GM12891 (cell line): ENCODE data around the gene S100PBP.

Source experiments
- DNase-seq: peaks from one replicate; pipeline ENCODE4 v3.0.0; 2011; ENCODE audit warnings: low spot score; ENCODE audit not compliant: insufficient read length
- FAIRE-seq: peaks from 2 replicates; lab custom pipeline; 2011; peaks lifted over from hg19 to GRCh38; lab: Jason Lieb, UNC
- PAX5 ChIP-seq: IDR thresholded peaks from 2 replicates; pipeline ENCODE4 v1.6.1; 2011; ENCODE audit warnings: low read length, moderate library complexity, mild to moderate bottlenecking; ENCODE audit not compliant: insufficient read depth, severe bottlenecking
- POLR2A ChIP-seq: IDR thresholded peaks from 2 replicates; pipeline ENCODE4 v1.6.1; 2011; ENCODE audit warnings: low read depth, low read length, control low read depth
- POLR2AphosphoS5 ChIP-seq: IDR thresholded peaks from 2 replicates; pipeline ENCODE4 v1.6.1; 2011; ENCODE audit warnings: low read depth, low read length, control low read depth
- POU2F2 ChIP-seq: IDR thresholded peaks from 2 replicates; pipeline ENCODE4 v1.6.1; 2011; ENCODE audit warnings: low read depth, mild to moderate bottlenecking, control low read depth, low read length, moderate library complexity
- SPI1 ChIP-seq: IDR thresholded peaks from 2 replicates; pipeline ENCODE4 v1.6.1; 2011; ENCODE audit warnings: low read depth, low read length, control low read depth
- TAF1 ChIP-seq: IDR thresholded peaks from 2 replicates; pipeline ENCODE4 v1.6.1; 2011; ENCODE audit warnings: low read depth, low read length, control low read depth

The S100PBP gene

DNA sequence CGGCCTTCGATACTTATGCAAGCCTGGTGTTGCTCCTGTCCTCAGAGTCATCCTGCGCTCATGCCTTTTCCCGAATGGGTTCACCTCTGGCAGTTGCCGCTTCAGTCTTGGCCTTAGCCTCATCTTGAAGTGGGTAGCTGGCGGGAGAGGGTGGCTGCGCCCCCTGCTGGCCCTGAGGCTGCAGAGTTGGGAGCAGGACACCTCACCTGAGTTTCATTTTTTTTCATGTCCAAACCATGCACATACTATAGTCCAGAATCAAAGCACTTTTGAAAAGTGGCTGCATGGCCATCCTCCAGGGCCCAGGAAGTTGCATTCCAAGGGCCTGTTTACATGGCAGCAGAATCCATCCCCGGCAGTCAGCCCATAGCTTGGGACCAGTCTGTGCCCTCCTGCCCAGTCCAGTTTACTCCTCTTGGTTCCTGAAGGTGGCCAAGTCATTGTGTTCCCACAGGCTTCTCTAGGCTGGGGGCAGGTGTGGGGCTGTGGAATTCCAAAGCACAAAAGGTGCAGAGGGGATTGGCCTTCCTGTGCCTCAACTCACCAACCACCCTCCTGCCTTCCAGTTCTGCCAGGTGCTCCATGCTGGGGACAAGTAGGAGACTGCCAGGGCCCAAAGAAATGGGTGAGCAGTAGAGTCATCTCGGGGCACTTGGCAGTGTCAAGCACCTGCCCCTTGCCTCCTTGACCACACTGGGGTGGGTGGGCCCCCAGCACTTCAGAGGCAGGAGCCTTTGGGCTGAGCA is 44.3 kb upstream of the S100PBP start:
- FAIRE-seq, result peak; percentile 91
- no peak for TF ChIP-seq SPI1
- no peak for TF ChIP-seq POLR2A
- TF ChIP-seq POLR2AphosphoS5, result peak; percentile 9; the same call in 1 of the 2 replicates
- 0 out of 2 replicates have a peak, but pooled peaks have one; percentile 15 for TF ChIP-seq TAF1
- TF ChIP-seq POU2F2, result no peak
- peak; percentile 87 for DNase-seq

- FAIRE-seq, result peak; percentile 51
- DNase-seq, result no peak
- peak; percentile 17; the same call in 1 of the 2 replicates for TF ChIP-seq POLR2A
- peak; percentile 47; the same call in 1 of the 2 replicates for TF ChIP-seq POU2F2
- TF ChIP-seq POLR2AphosphoS5, result peak; percentile 14; the same call in 1 of the 2 replicates
- no peak for TF ChIP-seq PAX5
Measured at GRCh38 chr1:32773764-32774463, 43.5 kb upstream of the S100PBP start.

DNA sequence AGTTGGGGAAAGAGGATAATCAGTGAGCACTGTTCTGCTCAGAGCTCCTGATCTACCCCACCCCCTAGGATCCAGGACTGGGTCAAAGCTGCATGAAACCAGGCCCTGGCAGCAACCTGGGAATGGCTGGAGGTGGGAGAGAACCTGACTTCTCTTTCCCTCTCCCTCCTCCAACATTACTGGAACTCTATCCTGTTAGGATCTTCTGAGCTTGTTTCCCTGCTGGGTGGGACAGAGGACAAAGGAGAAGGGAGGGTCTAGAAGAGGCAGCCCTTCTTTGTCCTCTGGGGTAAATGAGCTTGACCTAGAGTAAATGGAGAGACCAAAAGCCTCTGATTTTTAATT is 43.0 kb upstream of the S100PBP start:
- no peak for TF ChIP-seq POLR2A
- TF ChIP-seq POLR2AphosphoS5, result no peak
- no peak for TF ChIP-seq SPI1
- TF ChIP-seq PAX5, result no peak
- no peak for TF ChIP-seq POU2F2
- TF ChIP-seq TAF1, result no peak
- no peak for FAIRE-seq

DNA sequence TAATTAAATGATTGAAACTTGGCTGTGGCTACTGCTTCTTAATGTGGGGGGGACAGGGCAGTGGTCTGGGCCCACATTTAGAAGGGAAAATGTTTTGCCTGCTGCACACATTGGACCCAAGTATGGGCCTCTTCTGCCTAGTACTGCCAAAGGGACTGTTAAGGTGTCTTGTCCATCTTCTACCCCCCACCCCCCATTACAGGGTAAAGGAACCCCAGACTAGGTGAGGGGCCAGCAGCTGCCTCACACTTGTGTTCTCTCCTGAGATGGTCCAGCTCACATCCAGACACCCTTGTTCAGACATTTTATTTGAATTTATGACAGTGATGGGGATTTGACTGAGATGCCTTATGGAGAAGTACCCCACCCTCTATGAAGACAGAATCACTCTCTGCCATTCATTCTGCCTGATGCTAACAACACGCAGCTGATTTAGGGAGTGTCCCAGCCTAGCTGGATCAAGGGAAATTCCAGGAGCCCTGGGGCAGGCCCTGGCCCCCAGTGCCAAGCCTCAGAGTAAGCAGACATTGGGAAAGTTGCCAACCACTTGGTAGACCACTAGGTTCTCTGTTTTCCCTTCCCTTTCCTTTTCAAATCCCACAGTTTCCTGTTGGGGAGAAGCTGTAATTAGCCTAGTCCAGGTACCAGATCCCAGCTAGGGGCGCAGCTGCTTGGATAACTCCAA is 42.4 kb upstream of the S100PBP start:
- FAIRE-seq (no peak), DNase-seq (no peak)
- TF ChIP-seq SPI1 (no peak), PAX5 (no peak), POLR2AphosphoS5 (no peak), POU2F2 (no peak), POLR2A (no peak; the same call in 1 of the 2 replicates), TAF1 (no peak)

More for the DNA sequence above, 43.0 kb upstream of the S100PBP start:
- DNase-seq, result no peak

DNA sequence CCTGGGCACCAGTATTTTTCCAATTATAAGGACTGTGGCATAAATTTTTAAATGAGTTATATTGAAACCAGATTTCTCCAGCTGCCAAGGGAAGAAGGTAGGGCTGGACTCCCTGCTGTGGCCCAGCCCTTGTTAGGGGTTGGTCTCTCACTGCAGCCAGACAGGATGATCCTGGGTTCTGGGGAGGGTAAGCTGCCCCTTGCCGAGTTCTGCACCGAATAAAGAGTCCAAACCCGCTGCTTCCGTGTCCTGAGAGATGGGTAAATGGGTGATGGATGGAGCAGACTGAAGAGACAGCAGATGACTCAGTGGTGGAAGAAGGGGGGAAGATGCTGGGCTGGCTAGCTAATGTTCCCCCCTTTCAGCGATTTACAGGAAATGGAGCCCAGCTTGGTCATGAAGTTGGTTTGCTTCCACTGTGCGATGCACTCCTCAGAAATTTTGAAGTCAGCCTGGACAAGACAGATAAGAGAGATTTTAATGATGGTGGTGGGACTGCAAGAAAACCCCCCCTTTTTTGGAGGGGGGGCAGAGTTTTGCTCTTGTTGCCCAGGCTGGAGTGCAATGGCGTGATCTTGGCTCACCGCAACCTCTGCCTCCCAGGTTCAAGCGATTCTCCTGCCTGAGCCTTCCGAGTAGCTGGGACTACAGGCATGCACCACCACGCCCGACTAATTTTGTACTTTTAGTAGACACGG is 41.7 kb upstream of the S100PBP start:
- FAIRE-seq (no peak), DNase-seq (no peak)
- TF ChIP-seq POLR2AphosphoS5 (no peak), TAF1 (no peak), POLR2A (no peak), SPI1 (no peak), POU2F2 (no peak), PAX5 (no peak)

GRCh38 chr1:32779242-32779641 is 38.2 kb upstream of the S100PBP start:
- TF ChIP-seq SPI1 (no peak), POLR2A (no peak), POLR2AphosphoS5 (no peak), POU2F2 (no peak), PAX5 (no peak)
- FAIRE-seq, result no peak
- DNase-seq, result no peak

- no peak for FAIRE-seq
- DNase-seq, result no peak
- TF ChIP-seq TAF1 (no peak), POLR2AphosphoS5 (no peak; the same call in 1 of the 2 replicates), POU2F2 (no peak), POLR2A (no peak), PAX5 (no peak), SPI1 (no peak)
Measured at GRCh38 chr1:32780005-32780404, 37.4 kb upstream of the S100PBP start.

DNA sequence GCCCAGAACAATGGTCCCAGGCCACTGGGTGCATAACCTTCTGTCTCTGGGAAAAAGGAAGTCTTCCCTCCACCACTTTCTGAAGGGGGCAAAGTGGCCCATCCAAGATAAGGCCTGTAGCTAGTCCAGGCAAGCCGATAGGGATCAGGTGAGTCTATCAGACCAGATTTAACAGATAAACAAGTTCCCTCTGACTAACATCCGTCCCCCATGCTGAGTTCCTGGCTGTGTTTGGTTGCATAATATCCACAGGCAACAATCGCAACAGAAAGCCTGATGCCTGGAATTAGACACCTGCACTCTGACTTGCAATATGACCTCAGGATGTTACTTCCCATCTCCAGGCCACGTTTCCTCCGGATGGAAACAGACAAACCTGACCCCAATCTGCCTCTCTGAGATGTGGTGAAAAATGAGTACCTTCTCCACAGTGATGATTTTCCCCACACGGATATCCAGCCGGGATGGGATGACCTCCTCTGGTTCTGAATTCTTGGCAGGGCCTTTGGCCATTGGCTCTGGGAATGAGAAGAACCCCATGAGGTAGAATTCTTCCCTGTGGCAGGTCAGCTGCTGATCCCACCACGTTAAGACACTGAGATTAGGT is 36.7 kb upstream of the S100PBP start:
- FAIRE-seq, result no peak
- TF ChIP-seq TAF1 (no peak), POU2F2 (no peak), PAX5 (no peak), SPI1 (no peak), POLR2A (no peak), POLR2AphosphoS5 (no peak; the same call in 1 of the 2 replicates)
- no peak for DNase-seq
